ENCODE measurements around the gene ATP2B2.

DNA sequence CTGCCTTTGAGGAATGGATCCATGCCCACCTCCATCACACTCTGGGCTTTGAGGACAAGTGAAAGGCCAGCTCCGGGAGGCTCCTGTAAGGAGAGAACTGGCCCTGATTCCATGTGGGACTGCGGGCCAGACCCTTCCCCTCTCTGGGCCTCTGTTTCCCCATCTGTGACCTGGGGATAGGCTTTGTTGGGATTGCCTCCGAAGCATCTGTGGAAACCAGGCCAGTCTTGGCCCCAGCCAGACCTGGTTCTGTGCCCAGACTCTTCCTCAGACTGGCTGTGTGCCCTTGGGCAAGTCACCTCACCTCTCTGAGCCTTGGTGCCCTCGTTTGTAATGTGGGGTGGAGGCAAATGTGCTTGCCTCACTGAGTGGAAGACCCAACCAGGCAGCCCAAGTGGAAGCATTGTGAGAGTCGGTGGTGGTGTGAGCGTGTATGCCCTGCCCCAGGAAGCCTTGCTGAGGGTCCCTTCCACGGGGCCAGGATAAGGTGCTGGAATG, 163.4 kb downstream of the ATP2B2 start:
- TF ChIP-seq, protein P1, sequence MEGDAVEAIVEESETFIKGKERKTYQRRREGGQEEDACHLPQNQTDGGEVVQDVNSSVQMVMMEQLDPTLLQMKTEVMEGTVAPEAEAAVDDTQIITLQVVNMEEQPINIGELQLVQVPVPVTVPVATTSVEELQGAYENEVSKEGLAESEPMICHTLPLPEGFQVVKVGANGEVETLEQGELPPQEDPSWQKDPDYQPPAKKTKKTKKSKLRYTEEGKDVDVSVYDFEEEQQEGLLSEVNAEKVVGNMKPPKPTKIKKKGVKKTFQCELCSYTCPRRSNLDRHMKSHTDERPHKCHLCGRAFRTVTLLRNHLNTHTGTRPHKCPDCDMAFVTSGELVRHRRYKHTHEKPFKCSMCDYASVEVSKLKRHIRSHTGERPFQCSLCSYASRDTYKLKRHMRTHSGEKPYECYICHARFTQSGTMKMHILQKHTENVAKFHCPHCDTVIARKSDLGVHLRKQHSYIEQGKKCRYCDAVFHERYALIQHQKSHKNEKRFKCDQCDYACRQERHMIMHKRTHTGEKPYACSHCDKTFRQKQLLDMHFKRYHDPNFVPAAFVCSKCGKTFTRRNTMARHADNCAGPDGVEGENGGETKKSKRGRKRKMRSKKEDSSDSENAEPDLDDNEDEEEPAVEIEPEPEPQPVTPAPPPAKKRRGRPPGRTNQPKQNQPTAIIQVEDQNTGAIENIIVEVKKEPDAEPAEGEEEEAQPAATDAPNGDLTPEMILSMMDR (IDR thresholded peaks at IDR 0.05) = no peak
- no peak for TF ChIP-seq POLR2A (IDR thresholded peaks at IDR 0.05)
